ENCODE measurements around the gene DSC2.

- TF ChIP-seq CTCF (IDR thresholded peaks at IDR 0.05) (no peak), POLR2A (IDR thresholded peaks at IDR 0.05) (no peak)
These were observed 59.6 kb downstream of the DSC2 start, which contains the start of gene DSC3 for GRCh38 chr18:31042406-31043181.

All from uterus (tissue), 2 donors.